Measurements from ENCODE around the gene UTS2. TPM values are rescaled to one million over a fixed set of nuclear protein-coding genes. Genes with fewer than 3 reads are reported as not detected.

UTS2 gene
- total RNA-seq, 3 donors from 2014 or later, result 1.6 TPM; not detected in 2

- no peak for DNase-seq (ENCODE audit: low spot score in 2 of 2)
These were observed 9.6 kb upstream of the UTS2 start for GRCh38 chr1:7862211-7863060.

DNA sequence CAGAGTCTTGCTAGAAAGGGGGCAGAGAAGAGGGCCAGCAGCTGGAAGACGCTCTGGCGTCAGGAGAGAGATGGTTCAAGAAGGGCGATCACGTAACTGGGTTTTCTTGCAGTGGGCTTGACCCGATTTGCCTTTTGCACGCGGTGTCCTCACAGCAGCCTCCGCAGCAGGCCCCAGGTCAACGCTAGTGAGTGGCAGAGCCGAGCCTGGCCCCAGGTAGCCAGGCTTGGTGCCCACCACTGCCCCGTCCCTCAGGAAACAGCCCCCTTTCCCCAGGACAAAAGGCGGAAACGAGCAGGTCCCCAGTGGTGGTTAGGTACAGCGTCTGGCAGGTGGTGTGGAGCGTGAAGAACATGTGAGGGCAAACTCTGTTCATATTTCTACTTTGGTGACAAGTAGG lies 8.6 kb upstream of the UTS2 start:
- no peak for DNase-seq (ENCODE audit: low spot score in 2 of 2)
- TF ChIP-seq, protein P1, sequence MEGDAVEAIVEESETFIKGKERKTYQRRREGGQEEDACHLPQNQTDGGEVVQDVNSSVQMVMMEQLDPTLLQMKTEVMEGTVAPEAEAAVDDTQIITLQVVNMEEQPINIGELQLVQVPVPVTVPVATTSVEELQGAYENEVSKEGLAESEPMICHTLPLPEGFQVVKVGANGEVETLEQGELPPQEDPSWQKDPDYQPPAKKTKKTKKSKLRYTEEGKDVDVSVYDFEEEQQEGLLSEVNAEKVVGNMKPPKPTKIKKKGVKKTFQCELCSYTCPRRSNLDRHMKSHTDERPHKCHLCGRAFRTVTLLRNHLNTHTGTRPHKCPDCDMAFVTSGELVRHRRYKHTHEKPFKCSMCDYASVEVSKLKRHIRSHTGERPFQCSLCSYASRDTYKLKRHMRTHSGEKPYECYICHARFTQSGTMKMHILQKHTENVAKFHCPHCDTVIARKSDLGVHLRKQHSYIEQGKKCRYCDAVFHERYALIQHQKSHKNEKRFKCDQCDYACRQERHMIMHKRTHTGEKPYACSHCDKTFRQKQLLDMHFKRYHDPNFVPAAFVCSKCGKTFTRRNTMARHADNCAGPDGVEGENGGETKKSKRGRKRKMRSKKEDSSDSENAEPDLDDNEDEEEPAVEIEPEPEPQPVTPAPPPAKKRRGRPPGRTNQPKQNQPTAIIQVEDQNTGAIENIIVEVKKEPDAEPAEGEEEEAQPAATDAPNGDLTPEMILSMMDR (IDR thresholded peaks at IDR 0.05), result no peak
- TF ChIP-seq POLR2A (IDR thresholded peaks at IDR 0.05), result no peak
- no peak for TF ChIP-seq POLR2AphosphoS5 (IDR thresholded peaks at IDR 0.05)
- H3K4me3 ChIP-seq, result no peak overlapping the region
- no peaks in the 10 kb centered on the region for H3K4me1 ChIP-seq
- intact Hi-C loops (cut with DNase I; ENCODE audit: low total_unique reads), result no loop called here
- H3K9me3 ChIP-seq, result no peaks in the 10 kb centered on the region
- no peaks in the 10 kb centered on the region for H3K36me3 ChIP-seq
- H3K27ac ChIP-seq, result no peak overlapping the region
- no peaks in the 10 kb centered on the region for H3K27me3 ChIP-seq

More at GRCh38 chr1:7862211-7863060, 9.6 kb upstream of the UTS2 start:
- Histone ChIP-seq H3K27ac (no peak overlapping the region), H3K4me1 (no peaks in the 10 kb centered on the region), H3K27me3 (no peaks in the 10 kb centered on the region), H3K36me3 (no peaks in the 10 kb centered on the region), H3K4me3 (no peak overlapping the region), H3K9me3 (no peaks in the 10 kb centered on the region)
- intact Hi-C loops (cut with DNase I; ENCODE audit: low total_unique reads), result no loop called here
- no peak for TF ChIP-seq POLR2A (IDR thresholded peaks at IDR 0.05)
- TF ChIP-seq, protein P1 (IDR thresholded peaks at IDR 0.05), result no peak
- no peak for TF ChIP-seq POLR2AphosphoS5 (IDR thresholded peaks at IDR 0.05)

- Histone ChIP-seq H3K4me1 (no peaks in the 10 kb centered on the region), H3K27ac (no peak overlapping the region), H3K27me3 (no peaks in the 10 kb centered on the region), H3K9me3 (no peaks in the 10 kb centered on the region), H3K36me3 (no peaks in the 10 kb centered on the region), H3K4me3 (no peak overlapping the region)
- no peak for TF ChIP-seq POLR2A (IDR thresholded peaks at IDR 0.05)
- TF ChIP-seq, protein P1 (IDR thresholded peaks at IDR 0.05), result no peak
- intact Hi-C loops (cut with DNase I; ENCODE audit: low total_unique reads), result no loop called here
- DNase-seq (ENCODE audit: low spot score in 2 of 2), result no peak
These were observed 7.3 kb upstream of the UTS2 start for GRCh38 chr1:7860130-7860529.

DNA sequence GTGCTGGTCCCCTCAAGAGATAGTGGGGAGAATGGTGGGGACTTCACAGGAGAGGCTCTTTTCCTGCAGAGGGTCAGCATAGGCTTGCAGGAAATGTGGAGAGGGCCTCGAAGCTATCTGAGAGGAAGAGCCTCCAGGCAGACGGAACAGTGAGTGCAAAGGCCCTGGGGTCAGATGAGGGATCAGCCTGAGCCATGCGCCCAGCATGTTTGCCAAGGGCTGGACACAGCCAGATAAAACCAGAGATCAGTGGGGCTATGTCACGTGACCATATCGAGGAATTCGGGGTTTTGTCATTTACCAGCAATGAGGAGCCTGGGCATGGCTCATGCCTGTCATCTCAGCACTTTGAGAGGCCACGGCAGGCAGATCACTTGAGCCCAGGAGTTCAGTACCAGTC lies 6.5 kb upstream of the UTS2 start:
- TF ChIP-seq POLR2AphosphoS5 (IDR thresholded peaks at IDR 0.05) (no peak), POLR2A (IDR thresholded peaks at IDR 0.05) (no peak)
- TF ChIP-seq, protein P1 (IDR thresholded peaks at IDR 0.05), result no peak
- no peaks in the 10 kb centered on the region for H3K9me3 ChIP-seq
- no peak overlapping the region for H3K4me3 ChIP-seq
- no peak for DNase-seq (ENCODE audit: low spot score in 2 of 2)
- H3K27me3 ChIP-seq, result no peaks in the 10 kb centered on the region
- intact Hi-C loops (cut with DNase I; ENCODE audit: low total_unique reads), result no loop called here
- H3K4me1 ChIP-seq, result no peaks in the 10 kb centered on the region
- H3K36me3 ChIP-seq, result no peaks in the 10 kb centered on the region
- no peak overlapping the region for H3K27ac ChIP-seq

DNA sequence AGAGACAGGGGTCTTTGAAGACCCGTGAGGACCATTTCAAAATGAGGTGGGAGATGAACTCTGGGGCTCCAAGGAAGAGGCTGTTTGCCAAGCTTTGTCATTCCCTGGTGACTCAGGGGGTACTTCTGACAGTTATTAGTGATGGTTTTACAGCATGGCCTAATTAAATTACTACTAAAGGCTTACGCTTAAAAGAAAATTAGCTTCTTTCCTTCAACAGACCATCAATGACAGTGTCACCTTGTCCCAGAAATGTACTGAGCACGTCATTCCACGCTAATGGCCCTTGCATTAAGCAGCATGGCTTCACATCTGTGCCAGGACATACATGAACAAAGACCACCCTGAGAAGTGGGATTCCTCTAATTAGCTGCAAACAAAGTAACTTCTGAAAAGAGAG lies 5.1 kb upstream of the UTS2 start:
- Histone ChIP-seq H3K4me3 (no peak overlapping the region), H3K36me3 (no peaks in the 10 kb centered on the region), H3K4me1 (no peaks in the 10 kb centered on the region), H3K27ac (no peak overlapping the region), H3K27me3 (no peaks in the 10 kb centered on the region), H3K9me3 (no peaks in the 10 kb centered on the region)
- TF ChIP-seq, protein P1 (IDR thresholded peaks at IDR 0.05), result no peak
- no peak for TF ChIP-seq POLR2AphosphoS5 (IDR thresholded peaks at IDR 0.05)
- TF ChIP-seq POLR2A (IDR thresholded peaks at IDR 0.05), result no peak
- no peak for DNase-seq (ENCODE audit: low spot score in 2 of 2)
- intact Hi-C loops (cut with DNase I; ENCODE audit: low total_unique reads), result no loop called here
